Tibial nerve (tissue), 3 donors: ENCODE results near the gene EIF2AK2.

ENCODE experiments used
- POLR2A ChIP-seq, 2 donors: fragments of 450-650 bp; IDR thresholded peaks; one replicate each; pipeline ENCODE4 v1.6.1; 2017; ENCODE audit warnings: antibody characterized with exemption in 2 of 2, mild to moderate bottlenecking in 2 of 2, moderate library complexity in 2 of 2
- TF ChIP-seq, protein P1 (sequence below), 5 experiments: fragments of 200-600 bp in 3 of 5; fragments of 450-650 bp in 2 of 5; sonication (generic) in 3 of 5; IDR thresholded peaks; one replicate each; pipeline ENCODE4 v1.5.1; 2016 to 2019; ENCODE audit warnings: antibody characterized with exemption in 5 of 5, mild to moderate bottlenecking in 3 of 5, moderate library complexity in 2 of 5

DNA sequence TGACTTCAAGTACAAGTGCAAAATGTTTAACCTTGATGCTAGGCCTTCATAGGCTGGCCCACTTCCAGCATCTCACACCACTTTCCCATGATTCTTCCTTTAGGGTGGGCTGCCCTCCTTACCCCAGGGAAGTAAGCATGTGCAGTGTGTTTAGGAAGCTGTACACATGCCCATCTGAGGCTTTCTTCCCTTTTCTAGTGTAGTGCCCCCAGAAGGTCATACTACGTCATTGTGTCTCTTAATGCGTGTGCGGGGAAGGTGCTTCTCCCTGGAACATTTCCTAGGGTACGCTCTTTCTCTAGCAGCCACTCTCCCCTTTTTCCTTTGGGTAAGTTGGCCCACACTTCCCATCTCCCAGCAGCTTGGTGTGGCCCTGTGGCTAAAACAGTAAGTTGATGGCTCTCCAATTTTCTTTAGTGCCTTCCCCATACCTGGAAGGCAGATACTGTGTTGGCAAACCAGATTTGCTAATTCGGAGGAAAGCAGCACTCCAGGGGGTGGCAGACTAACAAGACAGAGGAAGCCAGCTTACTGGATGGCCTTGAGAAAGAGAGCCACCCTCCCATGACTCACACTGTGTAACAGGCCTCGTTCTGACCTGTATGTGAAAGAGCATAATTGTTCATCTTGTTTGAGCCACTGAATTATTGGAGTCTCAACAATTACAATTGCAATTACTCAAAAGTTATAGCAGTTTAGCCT is 32.8 kb upstream of the EIF2AK2 start:
- no peak for TF ChIP-seq POLR2A (IDR thresholded peaks at IDR 0.05)
- TF ChIP-seq, protein P1, sequence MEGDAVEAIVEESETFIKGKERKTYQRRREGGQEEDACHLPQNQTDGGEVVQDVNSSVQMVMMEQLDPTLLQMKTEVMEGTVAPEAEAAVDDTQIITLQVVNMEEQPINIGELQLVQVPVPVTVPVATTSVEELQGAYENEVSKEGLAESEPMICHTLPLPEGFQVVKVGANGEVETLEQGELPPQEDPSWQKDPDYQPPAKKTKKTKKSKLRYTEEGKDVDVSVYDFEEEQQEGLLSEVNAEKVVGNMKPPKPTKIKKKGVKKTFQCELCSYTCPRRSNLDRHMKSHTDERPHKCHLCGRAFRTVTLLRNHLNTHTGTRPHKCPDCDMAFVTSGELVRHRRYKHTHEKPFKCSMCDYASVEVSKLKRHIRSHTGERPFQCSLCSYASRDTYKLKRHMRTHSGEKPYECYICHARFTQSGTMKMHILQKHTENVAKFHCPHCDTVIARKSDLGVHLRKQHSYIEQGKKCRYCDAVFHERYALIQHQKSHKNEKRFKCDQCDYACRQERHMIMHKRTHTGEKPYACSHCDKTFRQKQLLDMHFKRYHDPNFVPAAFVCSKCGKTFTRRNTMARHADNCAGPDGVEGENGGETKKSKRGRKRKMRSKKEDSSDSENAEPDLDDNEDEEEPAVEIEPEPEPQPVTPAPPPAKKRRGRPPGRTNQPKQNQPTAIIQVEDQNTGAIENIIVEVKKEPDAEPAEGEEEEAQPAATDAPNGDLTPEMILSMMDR (IDR thresholded peaks at IDR 0.05), result no peak
